ENCODE data around the gene TBP.
"Not testable (repeated sequence)": the region's sequence is repeated elsewhere in the genome, so short reads cannot be mapped to it uniquely, and the experiment has no call there.

The TBP gene

GRCh38 chr6:170561555-170561954 lies 7.4 kb downstream of the TBP start:
- Mint-ChIP-seq H3K27me3 (no peaks in the 10 kb centered on the region), H3K27ac (no peak overlapping the region), H3K4me1 (ENCODE audit: low read depth) (peaks cover 31% of the 10 kb centered on the region), H3K4me3 (no peak overlapping the region), H3K36me3 (ENCODE audit: low read depth) (peaks cover 60% of the 10 kb centered on the region), H3K9me3 (no peaks in the 10 kb centered on the region)

- Mint-ChIP-seq H3K4me3 (no peak overlapping the region), H3K36me3 (ENCODE audit: low read depth) (peaks cover 61% of the 10 kb centered on the region), H3K27ac (no peak overlapping the region), H3K27me3 (no peaks in the 10 kb centered on the region), H3K9me3 (no peaks in the 10 kb centered on the region), H3K4me1 (ENCODE audit: low read depth) (peaks cover 9% of the 10 kb centered on the region)
These were observed 10.9 kb downstream of the TBP start for GRCh38 chr6:170564936-170565530.

- Mint-ChIP-seq H3K9me3 (no peaks in the 10 kb centered on the region), H3K27ac (no peak overlapping the region), H3K36me3 (ENCODE audit: low read depth) (peaks cover 73% of the 10 kb centered on the region), H3K27me3 (no peaks in the 10 kb centered on the region), H3K4me1 (ENCODE audit: low read depth) (no peaks in the 10 kb centered on the region), H3K4me3 (no peak overlapping the region)
These were observed 18.7 kb downstream of the TBP start for GRCh38 chr6:170572704-170573466.

- peaks cover 76% of the 10 kb centered on the region for H3K36me3 Mint-ChIP-seq (ENCODE audit: low read depth)
These were observed 21.1 kb downstream of the TBP start for GRCh38 chr6:170575250-170575649.

GRCh38 chr6:170578909-170579308 lies 24.7 kb downstream of the TBP start:
- Mint-ChIP-seq H3K36me3 (ENCODE audit: low read depth) (peaks cover 95% of the 10 kb centered on the region), H3K4me3 (no peak overlapping the region), H3K4me1 (ENCODE audit: low read depth) (peaks cover 28% of the 10 kb centered on the region), H3K27ac (peak overlapping the region; percentile 42), H3K27me3 (no peaks in the 10 kb centered on the region), H3K9me3 (no peaks in the 10 kb centered on the region)

More at GRCh38 chr6:170575250-170575649, 21.1 kb downstream of the TBP start:
- no peak overlapping the region for H3K4me3 Mint-ChIP-seq
- no peaks in the 10 kb centered on the region for H3K4me1 Mint-ChIP-seq (ENCODE audit: low read depth)
- H3K9me3 Mint-ChIP-seq: no peaks in the 10 kb centered on the region
- peak overlapping the region; percentile 61 for H3K27ac Mint-ChIP-seq
- H3K27me3 Mint-ChIP-seq: no peaks in the 10 kb centered on the region

GRCh38 chr6:170583756-170584180 lies 29.6 kb downstream of the TBP start:
- H3K36me3 Mint-ChIP-seq (ENCODE audit: low read depth): peaks cover 53% of the 10 kb centered on the region
- H3K4me3 Mint-ChIP-seq: peak overlapping the region; percentile 90
- H3K27ac Mint-ChIP-seq: peak overlapping the region; percentile 93
- peaks cover 36% of the 10 kb centered on the region for H3K4me1 Mint-ChIP-seq (ENCODE audit: low read depth)
- no peaks in the 10 kb centered on the region for H3K9me3 Mint-ChIP-seq
- no peaks in the 10 kb centered on the region for H3K27me3 Mint-ChIP-seq

GRCh38 chr6:170584181-170584953 lies 30.2 kb downstream of the TBP start, which contains the start of gene PDCD2:
Gene PDCD2, minus strand, starts transcription at chr6:170584637. Its CDS starts 56 bp downstream, at chr6:170584581.
- peak within 1 kb of the TSS; percentile 93 for H3K27ac Mint-ChIP-seq
- H3K4me3 Mint-ChIP-seq: peak within 1 kb of the TSS; percentile 99
- H3K27me3 Mint-ChIP-seq: no peaks in the 10 kb centered on the region
- H3K36me3 Mint-ChIP-seq (ENCODE audit: low read depth): peaks cover 47% of the 10 kb centered on the region
- no peaks in the 10 kb centered on the region for H3K9me3 Mint-ChIP-seq
- H3K4me1 Mint-ChIP-seq (ENCODE audit: low read depth): peaks cover 36% of the 10 kb centered on the region

- no peaks in the 10 kb centered on the region for H3K27me3 Mint-ChIP-seq
- H3K9me3 Mint-ChIP-seq: peaks cover 5% of the 10 kb centered on the region
- peak overlapping the region; percentile 93 for H3K27ac Mint-ChIP-seq
- peaks cover 36% of the 10 kb centered on the region for H3K4me1 Mint-ChIP-seq (ENCODE audit: low read depth)
- H3K36me3 Mint-ChIP-seq (ENCODE audit: low read depth): peaks cover 40% of the 10 kb centered on the region
- peak overlapping the region; percentile 99 for H3K4me3 Mint-ChIP-seq
These were observed 30.9 kb downstream of the TBP start for GRCh38 chr6:170584954-170585498.

- H3K27me3 Mint-ChIP-seq: peaks cover 27% of the 10 kb centered on the region
- H3K9me3 Mint-ChIP-seq: peaks cover 37% of the 10 kb centered on the region
- peaks cover 13% of the 10 kb centered on the region for H3K36me3 Mint-ChIP-seq (ENCODE audit: low read depth)
- H3K4me3 Mint-ChIP-seq: no peak overlapping the region
- no peak overlapping the region for H3K27ac Mint-ChIP-seq
- H3K4me1 Mint-ChIP-seq (ENCODE audit: low read depth): no peaks in the 10 kb centered on the region
These were observed 36.6 kb downstream of the TBP start for GRCh38 chr6:170590725-170591124.

- no peak overlapping the region for H3K4me3 Mint-ChIP-seq
- H3K27ac Mint-ChIP-seq: no peak overlapping the region
- H3K4me1 Mint-ChIP-seq (ENCODE audit: low read depth): no peaks in the 10 kb centered on the region
- peaks cover 34% of the 10 kb centered on the region for H3K27me3 Mint-ChIP-seq
- H3K36me3 Mint-ChIP-seq (ENCODE audit: low read depth): peaks cover 6% of the 10 kb centered on the region
- peaks cover 23% of the 10 kb centered on the region for H3K9me3 Mint-ChIP-seq
These were observed 42.3 kb downstream of the TBP start for GRCh38 chr6:170596426-170596825.

GRCh38 chr6:170597278-170597677 lies 43.1 kb downstream of the TBP start:
- peaks cover 14% of the 10 kb centered on the region for H3K9me3 Mint-ChIP-seq
- H3K4me1 Mint-ChIP-seq (ENCODE audit: low read depth): no peaks in the 10 kb centered on the region
- no peak overlapping the region for H3K27ac Mint-ChIP-seq

GRCh38 chr6:170605574-170606259 lies 51.5 kb downstream of the TBP start:
- H3K4me3 Mint-ChIP-seq: no peak overlapping the region
- H3K27ac Mint-ChIP-seq: no peak overlapping the region
- no peaks in the 10 kb centered on the region for H3K36me3 Mint-ChIP-seq (ENCODE audit: low read depth)
- peaks cover 61% of the 10 kb centered on the region for H3K27me3 Mint-ChIP-seq
- H3K9me3 Mint-ChIP-seq: no peaks in the 10 kb centered on the region
- no peaks in the 10 kb centered on the region for H3K4me1 Mint-ChIP-seq (ENCODE audit: low read depth)

More at GRCh38 chr6:170597278-170597677, 43.1 kb downstream of the TBP start:
- Mint-ChIP-seq H3K27me3 (peaks cover 26% of the 10 kb centered on the region), H3K36me3 (ENCODE audit: low read depth) (peaks cover 1% of the 10 kb centered on the region), H3K4me3 (no peak overlapping the region)

GRCh38 chr6:170609225-170609624 lies 55.1 kb downstream of the TBP start:
- H3K9me3 Mint-ChIP-seq; H3K36me3 Mint-ChIP-seq (ENCODE audit: low read depth); H3K27ac Mint-ChIP-seq; H3K4me1 Mint-ChIP-seq (ENCODE audit: low read depth); H3K4me3 Mint-ChIP-seq: not testable (repeated sequence)
- peaks cover 67% of the 10 kb centered on the region for H3K27me3 Mint-ChIP-seq

- Mint-ChIP-seq H3K27me3 (peaks cover 42% of the 10 kb centered on the region), H3K4me3 (peak overlapping the region; percentile 65)
- not testable (repeated sequence) for H3K36me3 Mint-ChIP-seq (ENCODE audit: low read depth); H3K27ac Mint-ChIP-seq; H3K4me1 Mint-ChIP-seq (ENCODE audit: low read depth); H3K9me3 Mint-ChIP-seq
These were observed 58.2 kb downstream of the TBP start for GRCh38 chr6:170612256-170612804.

Measured in stimulated activated naive CD8-positive, alpha-beta T cell treated with anti-CD3 and anti-CD28 coated beads, Interleukin-15, Interleukin-2, amounts not matched to agents 100 ng/mL and 50 ng/mL, for 24 hours (primary cell).